ENCODE results near the gene TYMP.

TYMP gene

GRCh38 chr22:50482107-50483074 is 47.4 kb downstream of the TYMP start:
- DNase-seq, result no peak

- DNase-seq, result peak in 1 of 2 donors; percentile 10
Measured at GRCh38 chr22:50481440-50482106, 48.2 kb downstream of the TYMP start, which contains the start of gene ADM2. Gene ADM2, plus strand, starts transcription at chr22:50481543. Its CDS starts 305 bp downstream, at chr22:50481848.

- no peak for DNase-seq
Measured at GRCh38 chr22:50481045-50481439, 48.8 kb downstream of the TYMP start.

GRCh38 chr22:50479721-50480120 is 50.1 kb downstream of the TYMP start:
- DNase-seq, result no peak

GRCh38 chr22:50477923-50478322 is 51.9 kb downstream of the TYMP start:
- DNase-seq, result no peak

GRCh38 chr22:50476868-50477267 is 52.9 kb downstream of the TYMP start:
- DNase-seq, result no peak
